Heart left ventricle (tissue), 16 donors: ENCODE results near the gene PCDHGC3. TPM values are rescaled to one million over a fixed set of nuclear protein-coding genes. Genes with fewer than 3 reads are reported as not detected.
A peak's percentile ranks its signal among the peaks of the same experiment; 100 is the strongest.

Experiments used
- ATAC-seq, 4 donors: fragments of 200-7000 bp; cut with Tn5 transposase; one replicate each; pipeline ENCODE4 v1.9.1; 2020 to 2022; ENCODE audit warnings: moderate library complexity in 4 of 4, mild to moderate bottlenecking in 3 of 4, moderate number of reproducible peaks in 1 of 4
- DNase-seq, 5 donors: peaks; one replicate each; pipeline ENCODE4 v3.0.0-alpha.2; 2020
- H3K27ac ChIP-seq, 12 donors: fragments of 200-600 bp; sonication (generic) in 4 of 12; one replicate each; pipeline versions ENCODE4 v1.5.0 to v1.8.0; 2016 to 2022; ENCODE audit warnings: mild to moderate bottlenecking in 2 of 12
- H3K27me3 ChIP-seq, 9 donors: fragments of 200-600 bp; sonication (generic) in 2 of 9; one replicate each; pipeline versions ENCODE4 v1.5.1 to v1.8.0; 2016 to 2022; ENCODE audit warnings: mild to moderate bottlenecking in 3 of 9
- H3K36me3 ChIP-seq, 9 donors: fragments of 200-600 bp; sonication (generic) in 2 of 9; one replicate each; pipeline versions ENCODE4 v1.5.0 to v1.8.0; 2018 to 2022; ENCODE audit warnings: mild to moderate bottlenecking in 2 of 9
- H3K4me1 ChIP-seq, 12 donors: fragments of 200-600 bp; sonication (generic) in 4 of 12; one replicate each; pipeline versions ENCODE4 v1.5.0 to v1.8.0; 2016 to 2022; ENCODE audit warnings: mild to moderate bottlenecking in 3 of 12
- H3K4me3 ChIP-seq, 12 donors: fragments of 200-600 bp; sonication (generic) in 4 of 12; one replicate each; pipeline versions ENCODE4 v1.5.0 to v1.8.0; 2017 to 2022; ENCODE audit warnings: mild to moderate bottlenecking in 9 of 12, moderate library complexity in 4 of 12
- H3K9me3 ChIP-seq, 12 donors: fragments of 200-600 bp; sonication (generic) in 4 of 12; one replicate each; pipeline versions ENCODE4 v1.5.0 to v1.8.0; 2016 to 2022; ENCODE audit warnings: mild to moderate bottlenecking in 1 of 12
- POLR2A ChIP-seq, 2 donors: fragments of 450-650 bp; IDR thresholded peaks; one replicate each; pipeline ENCODE4 v1.6.1; 2017; ENCODE audit warnings: antibody characterized with exemption in 2 of 2, mild to moderate bottlenecking in 2 of 2, moderate library complexity in 2 of 2
- WGBS, 4 donors: extraction: QIAGEN DNeasy Blood & Tissue Kit in 2 of 4; methylation state at CpG; one replicate each; pipeline versions ENCODE4 v1.1.5 to v1.1.7; 2013 to 2018; 5-methylcytosine and 5-hydroxymethylcytosine counted together
- intact Hi-C, 10 donors: fragments of 100-400 bp; cut with DNase I; formaldehyde crosslinking; loops; one replicate each; pipeline versions ENCODE4 v1.11.1 to v1.14.2; 2022
- polyA plus RNA-seq, 2 donors: library from polyadenylated mRNA; stranded (reverse); fragments of 200-250 nt; gene quantifications; one replicate each; pipeline ENCODE4 v1.2.3, GENCODE V29; 2013
- total RNA-seq, 9 donors: library from RNA; depleted of rRNA in 2 of 9; stranded (reverse); fragments of >200 nt in 2 of 9; fragmentation: NEBNext Ultra II Directional in 3 of 9; extraction: Animal tissue kit (Norgen Biotek cat#: 25700) in 3 of 9; gene quantifications; one replicate each; pipeline versions ENCODE4 v1.1.0 to v1.2.4, GENCODE V29; 2016 to 2023
- TF ChIP-seq, protein P1 (sequence below), 12 donors: fragments of 200-600 bp; sonication (generic) in 4 of 12; IDR thresholded peaks; one replicate each; pipeline versions ENCODE4 v1.5.0 to v1.8.0; 2018 to 2022; ENCODE audit warnings: antibody characterized with exemption in 12 of 12, mild to moderate bottlenecking in 5 of 12
- donor health status: ischemic (EF 13 %, LVEDD 7.1; RV severe dilation, severe dysfunction).
- donor health status: healthy with polysubstance abuse.
- donor health status: DM: no; HTN: yes; CAD: no.
- donor health status: DM: no; HTN: no; CAD: no.
- donor health status: ischemic (EF 25% LVEDD 6.9; RV normal size, moderate dysfunction).
- donor health status: ischemic (EF 25% LVEDD 5.7; RV mildly dilated, moderate dysfunction).
- donor health status: healthy.
- donor health status: DM: yes; HTN: yes; CAD: no.
- donor health status: ischemic (EF 35%, LVEDD 5.7; RV mildly dilated, moderate dysfunction).
- donor health status: nonischemic (EF 11% LVEDD 7.7; RV severe dilation, severe dysfunction).
- donor health status: DM: yes; HTN: yes; CAD: no.
- donor health status: PGD.
- donor health status: ischemic (EF 29% LVEDD 5.4; RV normal size, mild dysfunction).
- donor health status: nonischemic (EF 23%, LVEDD 6.1; RV moderate dilation, normal function).

Gene PCDHGC3
- total and polyA plus RNA-seq, 11 donors: 12.3 to 34.8 (median 23.3) TPM

GRCh38 chr5:141437221-141437620, 38.5 kb upstream of the PCDHGC3 start:
- Histone ChIP-seq H3K27me3 (peaks cover 0 to 16% (median 0%) of the 10 kb centered on the region in 9 donors), H3K4me1 (peaks cover 0 to 8% (median 0%) of the 10 kb centered on the region in 12 donors), H3K27ac (no peak overlapping the region), H3K4me3 (no peak overlapping the region), H3K36me3 (peaks cover 0 to 7% (median 0%) of the 10 kb centered on the region in 9 donors), H3K9me3 (peaks cover 0 to 98% (median 25%) of the 10 kb centered on the region in 12 donors)
- TF ChIP-seq, protein P1, sequence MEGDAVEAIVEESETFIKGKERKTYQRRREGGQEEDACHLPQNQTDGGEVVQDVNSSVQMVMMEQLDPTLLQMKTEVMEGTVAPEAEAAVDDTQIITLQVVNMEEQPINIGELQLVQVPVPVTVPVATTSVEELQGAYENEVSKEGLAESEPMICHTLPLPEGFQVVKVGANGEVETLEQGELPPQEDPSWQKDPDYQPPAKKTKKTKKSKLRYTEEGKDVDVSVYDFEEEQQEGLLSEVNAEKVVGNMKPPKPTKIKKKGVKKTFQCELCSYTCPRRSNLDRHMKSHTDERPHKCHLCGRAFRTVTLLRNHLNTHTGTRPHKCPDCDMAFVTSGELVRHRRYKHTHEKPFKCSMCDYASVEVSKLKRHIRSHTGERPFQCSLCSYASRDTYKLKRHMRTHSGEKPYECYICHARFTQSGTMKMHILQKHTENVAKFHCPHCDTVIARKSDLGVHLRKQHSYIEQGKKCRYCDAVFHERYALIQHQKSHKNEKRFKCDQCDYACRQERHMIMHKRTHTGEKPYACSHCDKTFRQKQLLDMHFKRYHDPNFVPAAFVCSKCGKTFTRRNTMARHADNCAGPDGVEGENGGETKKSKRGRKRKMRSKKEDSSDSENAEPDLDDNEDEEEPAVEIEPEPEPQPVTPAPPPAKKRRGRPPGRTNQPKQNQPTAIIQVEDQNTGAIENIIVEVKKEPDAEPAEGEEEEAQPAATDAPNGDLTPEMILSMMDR (IDR thresholded peaks at IDR 0.05): no peak
- TF ChIP-seq POLR2A (IDR thresholded peaks at IDR 0.05): no peak
- ATAC-seq (no peak), DNase-seq (no peak)
- WGBS, 4 donors: 93 to 97% (median 96%) methylated on average over 2 of the region's 2 CpGs
- intact Hi-C loops: no loop called here

DNA sequence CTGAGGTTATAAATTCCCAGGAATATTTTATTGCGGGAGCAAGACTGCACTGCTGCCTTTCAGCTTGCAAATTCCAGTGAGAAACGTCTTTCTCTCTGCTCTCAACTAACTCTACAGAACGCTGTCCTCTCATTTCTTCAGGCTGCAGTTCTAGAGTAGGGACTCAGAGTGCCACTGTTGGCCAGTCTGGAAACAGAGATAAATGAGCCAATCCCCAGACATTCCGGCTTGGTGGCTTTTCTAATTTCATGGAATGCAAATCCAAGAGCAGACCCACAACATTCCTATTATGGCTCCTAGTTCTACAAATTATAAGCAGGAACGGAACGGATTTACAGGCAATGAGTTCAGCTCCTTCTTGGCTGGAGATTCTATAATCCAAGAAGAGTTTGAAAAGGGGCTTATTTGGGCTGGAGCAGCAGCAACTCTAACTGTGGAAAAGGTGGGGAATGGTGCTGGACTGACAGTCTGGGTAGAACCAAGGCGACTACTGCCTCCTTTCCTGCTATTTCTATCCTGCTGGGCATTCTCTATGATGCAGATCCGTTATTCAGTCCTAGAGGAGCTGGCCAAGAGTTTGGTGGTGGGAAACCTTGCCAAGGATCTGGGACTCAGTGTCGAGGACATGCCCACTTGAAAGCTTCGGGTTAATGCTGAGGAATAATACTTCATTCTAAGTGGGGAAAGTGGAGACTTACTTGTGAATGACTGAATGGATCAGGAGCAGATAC, 36.2 kb upstream of the PCDHGC3 start:
- WGBS, 4 donors: 65 to 71% (median 66%) methylated on average over 10 of the region's 10 CpGs
- intact Hi-C loops: no loop called here
- ATAC-seq: peak in 2 of 4 donors; percentile 66 to 67

DNA sequence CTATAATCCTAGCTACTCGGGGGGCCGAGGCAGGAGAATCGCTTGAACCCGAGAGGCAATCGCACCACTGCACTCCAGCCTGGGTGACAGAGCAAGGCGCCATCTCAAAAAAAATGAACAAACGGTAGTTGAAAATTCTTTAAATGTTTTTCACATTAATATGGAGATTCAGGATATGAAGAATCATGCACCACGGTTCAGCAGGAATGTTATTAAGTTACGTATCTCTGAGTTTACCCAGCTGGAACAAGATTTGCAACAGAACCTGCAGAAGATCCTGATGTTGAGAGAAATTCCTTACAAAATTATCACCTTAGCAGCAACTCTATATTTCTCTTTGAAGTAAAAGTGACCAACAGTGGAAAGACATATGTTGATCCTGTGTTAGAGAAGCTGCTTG, 35.4 kb upstream of the PCDHGC3 start:
- Histone ChIP-seq H3K9me3 (peaks cover 0 to 97% (median 19%) of the 10 kb centered on the region in 12 donors), H3K4me3 (no peak overlapping the region), H3K36me3 (peaks cover 0 to 4% (median 0%) of the 10 kb centered on the region in 9 donors), H3K4me1 (peaks cover 0 to 12% (median 0%) of the 10 kb centered on the region in 12 donors), H3K27ac (no peak overlapping the region), H3K27me3 (no peaks in the 10 kb centered on the region)
- TF ChIP-seq POLR2A (IDR thresholded peaks at IDR 0.05): no peak
- TF ChIP-seq, protein P1 (IDR thresholded peaks at IDR 0.05): no peak
- WGBS, 4 donors: 95 to 98% (median 97%) methylated on average over 9 of the region's 9 CpGs
- intact Hi-C loops: no loop called here
- DNase-seq (no peak), ATAC-seq (no peak)

More for the DNA sequence above, 36.2 kb upstream of the PCDHGC3 start:
- TF ChIP-seq, protein P1 (IDR thresholded peaks at IDR 0.05): no peak
- TF ChIP-seq POLR2A (IDR thresholded peaks at IDR 0.05): no peak
- peaks cover 0 to 97% (median 19%) of the 10 kb centered on the region in 12 donors for H3K9me3 ChIP-seq
- no peak overlapping the region for H3K27ac ChIP-seq
- no peaks in the 10 kb centered on the region for H3K27me3 ChIP-seq
- H3K4me1 ChIP-seq: peaks cover 0 to 12% (median 0%) of the 10 kb centered on the region in 12 donors
- no peak overlapping the region for H3K4me3 ChIP-seq
- no peaks in the 10 kb centered on the region for H3K36me3 ChIP-seq
- peak in 1 of 5 donors; percentile 37 for DNase-seq

DNA sequence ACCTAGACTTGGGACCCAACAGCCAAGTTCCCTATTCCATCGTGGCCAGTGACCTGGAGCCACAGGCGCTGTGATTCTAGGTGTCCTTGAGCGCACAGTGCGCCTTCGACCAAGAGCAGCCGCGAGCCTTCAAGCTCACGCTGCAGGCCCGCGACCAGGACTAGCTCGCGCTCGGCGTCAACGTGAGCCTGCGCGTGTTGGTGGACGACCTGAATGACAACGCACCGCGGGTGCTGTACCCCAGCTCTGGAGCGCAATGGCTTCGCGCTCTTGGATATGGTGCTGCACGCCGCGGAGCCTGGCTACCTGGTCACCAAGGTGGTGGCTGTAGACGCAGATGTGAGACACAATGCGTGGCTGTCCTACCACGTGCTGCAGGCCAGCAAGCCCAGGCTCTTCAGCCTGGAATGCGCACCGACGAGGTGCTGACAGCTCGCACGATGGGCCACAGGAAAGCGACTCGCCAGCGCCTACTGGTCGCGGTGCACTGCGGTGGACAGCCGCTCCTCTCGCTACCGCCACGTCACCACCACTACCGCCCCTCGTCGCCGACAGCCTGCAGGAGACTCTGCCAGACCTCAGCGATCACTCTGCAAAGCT, 34.1 kb upstream of the PCDHGC3 start:
- intact Hi-C loops: no loop called here
- Histone ChIP-seq H3K27ac (no peak overlapping the region), H3K9me3 (peaks cover 0 to 97% (median 18%) of the 10 kb centered on the region in 12 donors), H3K4me3 (no peak overlapping the region), H3K36me3 (peaks cover 0 to 4% (median 0%) of the 10 kb centered on the region in 9 donors), H3K4me1 (peaks cover 0 to 12% (median 0%) of the 10 kb centered on the region in 12 donors), H3K27me3 (no peaks in the 10 kb centered on the region)
- WGBS, 4 donors: 49 to 66% (median 54%) methylated on average over 41 to 50 of the region's 50 CpGs
- ATAC-seq (peak; percentile 53 to 93 (median 84)), DNase-seq (peak in 3 of 5 donors; percentile 41 to 71 (median 68))
- TF ChIP-seq, protein P1 (IDR thresholded peaks at IDR 0.05): no peak
- TF ChIP-seq POLR2A (IDR thresholded peaks at IDR 0.05): no peak
